Middle frontal gyrus (tissue), 1 donor: Measurements from ENCODE around the gene RNASE7.
"Not testable (repeated sequence)": the region's sequence is repeated elsewhere in the genome, so short reads cannot be mapped to it uniquely, and the experiment has no call there.

Experiments
- DNase-seq: peaks from one replicate; pipeline ENCODE4 v3.0.0-alpha.2; 2015; ENCODE audit warnings: low spot score; ENCODE audit errors: extremely low spot score

The RNASE7 gene

GRCh38 chr14:21041676-21042433 is at the start of gene RNASE7:
Gene RNASE7, plus strand, starts transcription at chr14:21042362. Its CDS starts 631 bp downstream, at chr14:21042993.
- no peak for DNase-seq

GRCh38 chr14:20996521-20996920 is 45.6 kb upstream of the RNASE7 start:
- no peak for DNase-seq

GRCh38 chr14:20997115-20997514 is 45.0 kb upstream of the RNASE7 start:
- DNase-seq: no peak

- no peak for DNase-seq
These were observed 44.6 kb upstream of the RNASE7 start for GRCh38 chr14:20997564-20997963.

GRCh38 chr14:20998139-20998538 is 44.0 kb upstream of the RNASE7 start:
- no peak for DNase-seq

- no peak for DNase-seq
These were observed 43.3 kb upstream of the RNASE7 start, which contains the start of gene SLC39A2 for GRCh38 chr14:20998674-20999366. Gene SLC39A2, plus strand, starts transcription at chr14:20999293. Its CDS starts 154 bp downstream, at chr14:20999447.

GRCh38 chr14:20999591-20999990 is 42.6 kb upstream of the RNASE7 start:
- DNase-seq: no peak

GRCh38 chr14:21001218-21001617 is 40.9 kb upstream of the RNASE7 start:
- DNase-seq: no peak

GRCh38 chr14:21003788-21004346 is 38.3 kb upstream of the RNASE7 start:
- DNase-seq: no peak

- not testable (repeated sequence) for DNase-seq
These were observed 32.4 kb upstream of the RNASE7 start for GRCh38 chr14:21009721-21010120.

- no peak for DNase-seq
These were observed 31.0 kb upstream of the RNASE7 start for GRCh38 chr14:21011136-21011535.

- DNase-seq: peak; percentile 88
These were observed 27.4 kb upstream of the RNASE7 start for GRCh38 chr14:21014761-21015190.

GRCh38 chr14:21015312-21015711 is 26.9 kb upstream of the RNASE7 start:
- no peak for DNase-seq

GRCh38 chr14:21016413-21017190 is 25.6 kb upstream of the RNASE7 start:
- DNase-seq: no peak

GRCh38 chr14:21017528-21018245 is 24.5 kb upstream of the RNASE7 start:
- DNase-seq: no peak

- no peak for DNase-seq
These were observed 23.9 kb upstream of the RNASE7 start for GRCh38 chr14:21018286-21018685.

- no peak for DNase-seq
These were observed 23.4 kb upstream of the RNASE7 start for GRCh38 chr14:21018781-21019180.

GRCh38 chr14:21019366-21019765 is 22.8 kb upstream of the RNASE7 start:
- no peak for DNase-seq

GRCh38 chr14:21020977-21021545 is 21.1 kb upstream of the RNASE7 start:
- DNase-seq: no peak

- DNase-seq: no peak
These were observed 19.5 kb upstream of the RNASE7 start for GRCh38 chr14:21022686-21023085.

- DNase-seq: no peak
These were observed 19.0 kb upstream of the RNASE7 start for GRCh38 chr14:21023174-21023573.
